Stimulated activated CD4-positive, alpha-beta T cell treated with anti-CD3 and anti-CD28 coated beads, TNF-alpha, amount 100 ng/mL, for 1 hour (primary cell): ENCODE results near the gene PDCD11.
"Not testable (repeated sequence)": the region's sequence is repeated elsewhere in the genome, so short reads cannot be mapped to it uniquely, and the experiment has no call there.

Experiments
- DNase-seq, 3 donors: peaks; one replicate each; pipeline ENCODE4 v3.0.0-alpha.2; 2020; ENCODE audit warnings: low read depth in 3 of 3, low spot score in 1 of 3

The PDCD11 gene

GRCh38 chr10:103396067-103396788, at the start of gene PDCD11, which contains the start of gene ATP5MK:
Gene PDCD11, plus strand, starts transcription at chr10:103396626. Its CDS starts 1,801 bp downstream, at chr10:103398427.
Gene ATP5MK, minus strand, starts transcription at chr10:103396475. Its CDS starts 4,018 bp downstream, at chr10:103392457.
- DNase-seq: peak; percentile 82 to 84 (median 83)

- no peak for DNase-seq
These were observed 46.3 kb upstream of the PDCD11 start for GRCh38 chr10:103350175-103350516.

- peak; percentile 10 to 57 (median 32) for DNase-seq
These were observed 45.7 kb upstream of the PDCD11 start, which contains the start of gene PCGF6 for GRCh38 chr10:103350517-103351260. Gene PCGF6, minus strand, starts transcription at chr10:103351140. Its CDS starts 74 bp downstream, at chr10:103351066.

GRCh38 chr10:103353281-103353680, 43.1 kb upstream of the PDCD11 start:
- DNase-seq: no peak

- DNase-seq: not testable (repeated sequence)
These were observed 41.9 kb upstream of the PDCD11 start for GRCh38 chr10:103354567-103354966.

- DNase-seq: no peak
These were observed 40.4 kb upstream of the PDCD11 start for GRCh38 chr10:103355906-103356599.

DNA sequence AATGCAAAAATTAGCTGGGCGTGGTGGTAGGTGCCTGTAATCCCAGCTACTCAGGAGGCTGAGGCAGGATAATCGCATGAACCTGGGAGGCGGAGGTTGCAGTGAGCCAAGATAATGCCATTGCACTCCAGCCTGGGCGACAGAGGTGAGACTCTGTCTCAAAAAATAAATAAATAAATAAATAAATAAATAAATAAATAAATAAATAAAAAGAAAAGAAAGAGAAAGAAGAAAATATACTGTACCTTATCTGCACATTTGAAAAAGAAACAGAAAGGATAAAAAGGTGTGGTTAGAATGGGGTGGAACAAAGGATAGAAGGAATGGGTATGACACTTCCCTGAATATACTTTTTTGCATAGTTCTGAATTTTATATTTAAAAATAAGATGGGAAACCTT, 36.9 kb upstream of the PDCD11 start:
- not testable (repeated sequence) for DNase-seq

GRCh38 chr10:103360791-103361190, 35.6 kb upstream of the PDCD11 start:
- not testable (repeated sequence) for DNase-seq

DNA sequence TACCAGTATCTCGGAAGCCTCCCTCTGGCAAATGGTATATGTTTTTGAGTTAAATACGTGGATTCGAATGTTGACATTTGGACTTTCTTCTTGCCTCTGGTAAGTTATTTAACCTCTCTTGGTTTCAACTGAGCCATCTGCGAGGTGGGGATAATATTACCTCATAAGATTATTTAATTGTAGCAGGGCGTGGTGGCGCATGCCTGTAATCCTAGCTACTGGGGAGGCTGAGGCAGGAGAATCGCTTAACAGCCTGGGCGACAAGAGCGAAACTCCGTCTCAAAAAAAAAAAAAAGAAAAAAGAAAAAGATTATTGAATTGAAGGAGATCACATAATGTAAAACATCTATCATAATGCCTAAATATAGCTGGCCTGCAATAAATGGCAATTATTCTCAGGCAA, 29.0 kb upstream of the PDCD11 start:
- no peak for DNase-seq

DNA sequence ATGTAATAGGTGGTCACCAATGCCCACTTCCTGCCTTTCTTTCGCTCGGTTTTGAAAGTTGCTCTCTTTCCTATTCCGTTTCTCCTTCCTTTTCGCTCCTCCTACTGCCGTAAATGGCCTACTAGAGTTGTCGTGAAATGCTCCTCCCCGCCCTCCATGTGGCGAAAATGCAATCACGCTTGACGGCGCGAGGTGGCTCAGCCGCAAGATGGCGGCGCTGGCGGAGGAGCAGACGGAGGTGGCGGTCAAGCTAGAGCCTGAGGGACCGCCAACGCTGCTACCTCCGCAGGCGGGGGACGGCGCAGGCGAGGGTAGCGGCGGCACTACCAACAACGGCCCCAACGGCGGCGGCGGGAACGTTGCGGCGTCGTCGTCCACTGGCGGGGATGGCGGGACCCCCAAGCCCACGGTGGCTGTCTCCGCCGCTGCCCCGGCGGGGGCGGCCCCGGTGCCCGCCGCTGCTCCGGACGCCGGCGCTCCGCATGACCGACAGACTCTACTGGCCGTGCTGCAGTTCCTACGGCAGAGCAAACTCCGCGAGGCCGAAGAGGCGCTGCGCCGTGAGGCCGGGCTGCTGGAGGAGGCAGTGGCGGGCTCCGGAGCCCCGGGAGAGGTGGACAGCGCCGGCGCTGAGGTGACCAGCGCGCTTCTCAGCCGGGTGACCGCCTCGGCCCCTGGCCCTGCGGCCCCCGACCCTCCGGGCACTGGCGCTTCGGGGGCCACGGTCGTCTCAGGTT, 28.5 kb upstream of the PDCD11 start, which contains the start of gene TAF5:
TSS of gene TAF5 (plus strand) at position 195 of the 737 bp plus-strand sequence. CDS start at position 209, 14 bp downstream.
- DNase-seq: peak; percentile 69 to 77 (median 70)

DNA sequence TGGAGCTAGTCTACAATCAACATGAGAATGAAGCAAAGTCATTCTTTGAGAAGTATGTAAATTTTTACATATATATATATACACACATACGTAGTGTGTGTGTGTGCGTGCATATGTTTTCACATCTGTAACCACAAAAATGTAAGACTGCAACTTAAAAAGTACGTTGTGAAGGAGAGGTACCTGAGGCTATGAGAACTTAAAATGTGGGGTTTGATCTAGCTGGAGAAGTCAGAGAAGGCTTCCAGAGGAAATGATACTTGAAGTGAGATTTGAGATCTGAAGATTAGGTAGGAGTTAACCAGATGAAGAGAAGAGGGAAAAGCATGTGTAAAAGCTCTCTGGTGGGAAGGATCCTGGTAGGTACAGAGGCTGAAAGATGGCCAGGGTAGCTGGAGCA, 22.9 kb upstream of the PDCD11 start:
- DNase-seq: no peak

- no peak for DNase-seq
These were observed 22.2 kb upstream of the PDCD11 start for GRCh38 chr10:103374263-103374662.

DNA sequence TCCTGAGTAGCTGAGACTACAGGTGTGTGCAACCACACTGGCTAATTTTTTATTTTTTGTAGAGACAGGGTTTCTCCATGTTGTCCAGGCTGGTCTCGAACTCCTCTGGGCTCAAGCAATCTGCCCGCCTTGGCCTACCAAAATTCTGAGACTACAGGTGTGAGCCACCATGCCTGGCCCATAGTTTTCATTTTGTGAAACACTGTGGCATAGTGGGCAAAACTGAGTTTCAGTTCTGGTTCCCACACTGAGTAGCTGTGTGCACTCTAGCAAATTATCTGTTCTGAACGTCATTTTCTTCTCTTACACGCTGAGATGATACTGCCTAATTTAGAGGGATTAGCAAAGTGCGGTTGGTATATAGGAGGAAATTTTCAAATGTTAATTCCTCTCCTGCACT, 13.7 kb upstream of the PDCD11 start:
- no peak for DNase-seq

GRCh38 chr10:103394180-103394579, 2.2 kb upstream of the PDCD11 start:
- DNase-seq: no peak

DNA sequence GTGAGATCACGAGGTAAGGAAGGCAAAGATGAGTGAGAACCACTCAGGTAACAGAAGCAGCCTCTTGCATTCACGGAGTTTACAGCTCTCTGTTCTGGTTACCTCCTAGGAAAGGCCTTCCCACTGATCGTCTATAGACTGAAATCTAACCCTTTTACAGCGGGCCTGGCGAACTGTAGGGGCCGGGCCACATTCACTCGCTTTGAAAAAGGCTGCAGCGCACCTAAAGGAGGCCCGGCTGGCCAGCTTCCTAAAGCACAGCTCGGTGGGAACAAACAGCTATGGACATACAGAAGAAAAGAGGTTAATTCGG, 716 bp upstream of the PDCD11 start:
- no peak for DNase-seq

- no peak for DNase-seq
These were observed 312 bp downstream of the PDCD11 start for GRCh38 chr10:103396789-103397087.

DNA sequence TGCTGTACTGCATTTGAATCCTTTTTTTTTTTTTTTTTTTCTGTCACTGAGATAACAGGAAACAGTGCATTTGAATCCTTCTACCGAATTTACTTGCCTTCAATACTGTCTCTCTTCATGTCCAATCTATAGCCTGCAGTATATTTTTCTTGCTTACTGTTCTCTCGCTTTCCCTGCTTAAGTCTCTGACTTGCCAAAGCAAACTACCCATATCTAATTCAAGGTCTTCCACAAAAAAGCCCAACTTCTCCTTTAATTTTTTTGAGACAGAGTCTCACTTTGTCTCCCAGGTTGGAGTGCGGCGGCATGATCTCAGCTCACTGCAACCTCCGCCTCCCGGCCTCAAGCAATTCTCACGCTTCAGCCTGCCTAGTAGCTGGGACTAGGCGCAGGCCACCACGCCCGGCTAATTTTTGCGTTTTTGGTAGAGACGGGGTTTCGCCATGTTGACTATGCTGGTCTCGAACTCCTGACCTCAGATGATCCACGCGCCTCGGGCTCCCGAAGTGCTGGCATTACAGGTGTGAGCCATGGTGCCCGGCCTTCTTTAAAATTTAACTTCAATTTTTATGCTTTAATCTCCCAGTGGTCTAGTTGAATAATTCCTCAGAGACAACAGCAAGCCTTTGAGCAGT, 882 bp downstream of the PDCD11 start:
- DNase-seq: no peak

DNA sequence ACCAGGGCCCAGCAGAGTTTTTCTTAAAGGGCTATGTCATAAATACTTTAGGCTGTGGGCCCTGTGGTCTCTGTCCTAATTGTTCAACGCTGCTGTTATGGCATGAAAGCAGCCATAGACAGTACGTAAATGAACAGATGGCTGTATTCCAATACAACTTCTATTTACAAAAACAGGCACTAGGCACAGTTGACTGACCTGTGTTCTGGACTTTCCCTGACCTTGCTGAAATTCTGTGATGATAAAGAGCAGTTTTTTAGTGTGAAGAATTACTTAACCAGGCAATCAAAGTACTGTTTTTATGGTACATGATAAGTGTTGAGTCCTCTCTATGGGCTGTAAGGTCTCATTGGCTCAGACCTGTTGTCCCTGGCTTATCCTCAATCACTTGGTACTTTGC, 17.1 kb downstream of the PDCD11 start:
- DNase-seq: no peak

GRCh38 chr10:103415581-103415980, 19.2 kb downstream of the PDCD11 start:
- no peak for DNase-seq

GRCh38 chr10:103416436-103417147, 20.2 kb downstream of the PDCD11 start:
- DNase-seq: peak; percentile 10 to 27 (median 24)
